Smooth muscle cell of the pulmonary artery (primary cell): ENCODE data around the gene BLZF1. TPM values are rescaled to one million over a fixed set of nuclear protein-coding genes. Genes with fewer than 3 reads are reported as not detected.

Experiments used
- total RNA-seq: library from RNA; depleted of rRNA; stranded (reverse); fragments of >200 nt; gene quantifications from 2 replicates; pipeline ENCODE4 v1.2.3, GENCODE V29; 2014

Gene BLZF1, protein sequence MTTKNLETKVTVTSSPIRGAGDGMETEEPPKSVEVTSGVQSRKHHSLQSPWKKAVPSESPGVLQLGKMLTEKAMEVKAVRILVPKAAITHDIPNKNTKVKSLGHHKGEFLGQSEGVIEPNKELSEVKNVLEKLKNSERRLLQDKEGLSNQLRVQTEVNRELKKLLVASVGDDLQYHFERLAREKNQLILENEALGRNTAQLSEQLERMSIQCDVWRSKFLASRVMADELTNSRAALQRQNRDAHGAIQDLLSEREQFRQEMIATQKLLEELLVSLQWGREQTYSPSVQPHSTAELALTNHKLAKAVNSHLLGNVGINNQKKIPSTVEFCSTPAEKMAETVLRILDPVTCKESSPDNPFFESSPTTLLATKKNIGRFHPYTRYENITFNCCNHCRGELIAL
- total RNA-seq = 26.3 and 32.1 TPM in 2 replicates

DNA sequence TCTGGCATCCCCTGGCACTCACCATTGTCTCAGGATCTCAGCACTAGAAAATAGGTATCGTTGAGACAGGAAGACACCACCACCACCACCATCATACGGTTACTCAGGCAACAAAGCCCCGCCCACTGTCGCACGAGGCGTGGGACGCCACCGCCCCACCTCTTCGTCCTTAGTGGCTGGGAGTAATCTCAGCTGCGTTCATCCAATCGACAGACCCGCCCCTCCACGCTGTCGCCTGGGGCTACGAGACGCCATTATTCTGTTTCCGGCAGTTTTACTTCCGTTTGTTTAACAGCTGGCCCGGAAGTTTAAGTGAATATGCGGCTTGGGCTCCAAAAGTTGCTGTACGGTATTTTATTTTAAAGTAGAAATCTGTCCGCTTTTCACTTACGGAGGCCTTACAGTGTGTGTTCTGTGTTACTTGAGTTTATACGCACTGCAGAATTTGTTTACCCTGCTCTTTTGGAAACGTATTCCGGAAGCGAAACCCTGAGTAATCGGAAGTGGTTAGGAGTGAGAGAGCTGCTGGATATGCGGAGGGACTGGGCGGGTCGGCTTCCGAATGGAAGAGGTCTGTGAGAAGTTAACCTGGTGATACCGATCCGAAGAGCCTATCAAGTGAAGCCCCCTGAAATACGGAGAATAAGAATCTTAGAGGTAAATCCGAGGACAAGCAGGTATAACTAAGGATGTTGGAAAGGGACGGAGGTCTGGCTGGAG, at the start of gene BLZF1, which contains the start of gene NME7:
TSS of gene BLZF1 (plus strand) at position 510 of the 720 bp plus-strand sequence. CDS start 1,328 bp downstream, outside the sequence.
TSS of gene NME7 (minus strand) at position 112 of the 720 bp plus-strand sequence. CDS start at position 25, 87 bp downstream.

DNA sequence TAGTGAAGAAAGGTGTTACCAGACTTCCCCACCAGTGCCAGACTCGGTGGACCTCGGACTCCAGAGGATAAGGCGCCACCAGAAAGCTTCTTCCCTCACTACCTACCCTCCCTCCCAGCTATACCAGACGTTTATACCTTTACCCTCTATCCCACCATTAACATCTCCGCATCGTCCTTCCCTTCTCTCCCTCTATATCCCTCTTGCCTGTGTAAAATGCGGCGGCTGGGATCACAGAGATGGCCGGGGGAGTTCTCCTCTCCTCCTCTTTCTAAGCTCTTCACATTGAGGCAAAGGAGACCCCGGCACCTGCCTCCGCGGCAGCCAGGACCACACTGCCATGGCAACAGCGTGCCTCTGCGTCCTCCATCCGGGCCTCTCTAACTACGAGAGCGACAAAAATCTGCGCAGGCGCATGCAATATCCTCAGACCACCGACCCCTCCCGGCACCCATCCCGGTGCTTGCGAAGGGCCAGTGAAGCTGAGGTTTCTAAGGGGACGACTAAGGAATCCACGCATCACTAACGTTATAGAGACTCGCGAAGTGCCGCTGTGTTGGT, 59.2 kb downstream of the BLZF1 start, which contains the start of gene CCDC181:
TSS of gene CCDC181 (minus strand) at position 394 of the 561 bp plus-strand sequence. CDS start 2,547 bp downstream, outside the sequence.

Other genes starting within 250 kb of the BLZF1 start
- 14.3 and 22.0 TPM in 2 replicates for gene NME7, start 398 bp upstream of the BLZF1 start, total RNA-seq
- gene CCDC181, start 59.3 kb downstream of the BLZF1 start, total RNA-seq = 0.53 and 0.85 TPM in 2 replicates
- gene SLC19A2, start 117.7 kb downstream of the BLZF1 start, total RNA-seq = 7.1 and 10.5 TPM in 2 replicates
- gene F5, start 218.3 kb downstream of the BLZF1 start, total RNA-seq = under 0.01 TPM in 1 of 2 replicates, not detected in the other